ENCODE measurements around the gene POLDIP3. TPM values are rescaled to one million over a fixed set of nuclear protein-coding genes. Genes with fewer than 3 reads are reported as not detected.

The POLDIP3 gene
- total and polyA plus RNA-seq, 8 donors, result 21.6 to 60.8 (median 34.8) TPM

DNA sequence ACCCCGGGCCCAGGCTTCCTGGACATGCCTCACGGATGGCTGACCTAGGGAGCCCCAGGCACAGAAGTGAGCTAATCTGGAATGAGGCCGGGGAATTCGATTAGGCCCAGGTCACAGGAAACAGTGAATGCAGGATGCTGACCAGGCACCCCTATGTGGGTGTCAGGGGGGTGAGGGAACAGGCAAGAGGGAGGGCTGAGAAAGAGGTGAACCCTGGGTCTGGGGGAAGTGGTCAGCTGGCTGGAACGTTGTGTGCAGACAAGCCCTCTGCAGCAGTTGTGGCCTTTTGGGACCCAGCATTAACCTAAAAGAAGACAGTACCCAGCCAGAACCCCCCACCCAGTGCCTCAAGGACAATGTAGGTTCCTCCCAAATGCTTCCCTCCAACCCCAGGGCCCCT, 52.8 kb downstream of the POLDIP3 start:
- Histone ChIP-seq H3K27me3 (no peaks in the 10 kb centered on the region), H3K9me3 (no peaks in the 10 kb centered on the region), H3K4me3 (no peak overlapping the region), H3K27ac (peak overlapping the region in 1 of 5 donors; percentile 25), H3K4me1 (peaks cover 0 to 13% (median 2%) of the 10 kb centered on the region in 4 donors), H3K36me3 (peaks cover 0 to 11% (median 5%) of the 10 kb centered on the region in 4 donors)
- DNase-seq, result no peak
- 50 to 68% (median 65%) methylated on average over 5 of the region's 5 CpGs for WGBS, 5 donors
- TF ChIP-seq POLR2A (IDR thresholded peaks at IDR 0.05), result no peak
- no peak for TF ChIP-seq CTCF (IDR thresholded peaks at IDR 0.05)
- no peak for TF ChIP-seq POLR2AphosphoS5 (IDR thresholded peaks at IDR 0.05)
- TF ChIP-seq EP300 (IDR thresholded peaks at IDR 0.05), result no peak
- intact Hi-C loops (cut with DNase I; ENCODE audit: low total_unique reads), result no loop called here

GRCh38 chr22:42560781-42561180, 53.9 kb downstream of the POLDIP3 start:
- Histone ChIP-seq H3K4me3 (no peak overlapping the region), H3K27ac (no peak overlapping the region), H3K36me3 (peaks cover 0 to 5% (median 2%) of the 10 kb centered on the region in 4 donors), H3K27me3 (no peaks in the 10 kb centered on the region), H3K4me1 (peaks cover 0 to 13% (median 2%) of the 10 kb centered on the region in 4 donors), H3K9me3 (no peaks in the 10 kb centered on the region)
- peak in 3 of 7 experiments; percentile 21 to 36 (median 25) for TF ChIP-seq CTCF (IDR thresholded peaks at IDR 0.05)
- TF ChIP-seq EP300 (IDR thresholded peaks at IDR 0.05), result no peak
- TF ChIP-seq POLR2AphosphoS5 (IDR thresholded peaks at IDR 0.05), result no peak
- intact Hi-C loops (cut with DNase I; ENCODE audit: low total_unique reads), result no loop called here
- 47 to 64% (median 56%) methylated on average over 7 of the region's 7 CpGs for WGBS, 5 donors
- DNase-seq, result peak in 1 of 2 donors; percentile 39

GRCh38 chr22:42560381-42560780, 54.3 kb downstream of the POLDIP3 start:
- WGBS, 5 donors, result 53 to 79% (median 64%) methylated on average over 6 to 8 of the region's 8 CpGs
- Histone ChIP-seq H3K27ac (no peak overlapping the region), H3K27me3 (no peaks in the 10 kb centered on the region), H3K4me3 (no peak overlapping the region), H3K9me3 (no peaks in the 10 kb centered on the region), H3K4me1 (peaks cover 0 to 13% (median 2%) of the 10 kb centered on the region in 4 donors), H3K36me3 (peaks cover 0 to 4% (median 0%) of the 10 kb centered on the region in 4 donors)
- intact Hi-C loops (cut with DNase I; ENCODE audit: low total_unique reads), result no loop called here
- no peak for DNase-seq
- TF ChIP-seq CTCF (IDR thresholded peaks at IDR 0.05) (no peak), POLR2AphosphoS5 (IDR thresholded peaks at IDR 0.05) (no peak), EP300 (IDR thresholded peaks at IDR 0.05) (no peak), POLR2A (IDR thresholded peaks at IDR 0.05) (no peak)

DNA sequence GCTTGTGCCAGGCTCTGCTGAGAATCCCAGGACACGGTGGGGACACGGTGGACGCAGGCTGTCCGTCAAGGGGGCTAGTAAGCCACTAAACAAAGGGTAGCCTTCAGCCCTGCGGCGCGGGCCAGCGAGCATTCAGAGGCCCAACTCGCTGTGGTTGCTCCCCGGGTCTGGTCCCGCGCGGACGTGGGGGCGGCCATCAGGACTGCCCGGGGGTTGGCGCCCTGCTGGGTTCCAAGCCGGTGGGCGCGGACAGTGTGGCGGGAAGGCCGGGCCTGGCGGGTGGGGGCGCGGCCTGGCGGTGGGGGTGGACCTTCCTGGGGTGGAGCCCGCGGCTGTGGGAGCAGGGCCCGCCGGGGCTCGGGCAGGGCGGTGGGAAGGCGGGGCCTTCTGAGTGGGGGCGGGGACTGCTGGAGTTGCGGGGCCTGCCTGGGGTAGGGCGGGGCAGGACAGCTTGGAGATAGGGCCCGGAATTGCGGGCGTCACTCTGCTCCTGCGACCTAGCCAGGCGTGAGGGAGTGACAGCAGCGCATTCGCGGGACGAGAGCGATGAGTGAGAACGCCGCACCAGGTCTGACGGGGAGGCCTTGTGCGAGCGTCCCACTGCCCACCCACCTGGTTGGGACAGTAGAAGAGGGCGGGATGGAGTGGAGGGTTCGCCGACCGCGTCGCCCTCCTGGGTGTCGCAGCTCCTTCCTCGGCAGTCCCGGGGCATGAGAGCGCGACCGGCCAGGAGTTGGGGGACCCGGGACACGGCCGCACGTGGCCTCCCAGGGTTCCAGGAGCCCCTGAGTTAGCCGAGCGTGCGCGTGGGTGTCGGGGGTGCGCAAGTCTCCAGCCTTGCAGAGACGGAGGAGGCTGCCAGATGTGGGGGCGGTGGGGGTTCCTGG, 61.0 kb downstream of the POLDIP3 start, which contains the start of gene SERHL2:
SERHL2 (plus strand) TSS at position 482 of the 887 bp plus-strand sequence; CDS start at position 547, 65 bp downstream.
- H3K4me1 ChIP-seq, result peaks cover 12 to 18% (median 17%) of the 10 kb centered on the region in 4 donors
- H3K27ac ChIP-seq, result peak within 1 kb of the TSS in 4 of 5 donors; percentile 10 to 67 (median 44)
- intact Hi-C loops (cut with DNase I; ENCODE audit: low total_unique reads), result no loop called here
- H3K4me3 ChIP-seq, result peak within 1 kb of the TSS; percentile 50 to 51 (median 50)
- no peaks in the 10 kb centered on the region for H3K36me3 ChIP-seq
- peaks cover 0 to 7% (median 0%) of the 10 kb centered on the region in 3 donors for H3K27me3 ChIP-seq
- WGBS, 5 donors, result 1 to 3% (median 3%) methylated on average over 32 to 75 of the region's 75 CpGs
- no peaks in the 10 kb centered on the region for H3K9me3 ChIP-seq
- TF ChIP-seq POLR2A (IDR thresholded peaks at IDR 0.05) (no peak), CTCF (IDR thresholded peaks at IDR 0.05) (no peak), POLR2AphosphoS5 (IDR thresholded peaks at IDR 0.05) (peak in 2 of 3 donors; percentile 54 to 55), EP300 (IDR thresholded peaks at IDR 0.05) (no peak)
- DNase-seq, result peak; percentile 92 to 96
